ENCODE results near the gene ADGRF5. TPM values are rescaled to one million over a fixed set of nuclear protein-coding genes. Genes with fewer than 3 reads are reported as not detected.
"Not testable (repeated sequence)": the region's sequence is repeated elsewhere in the genome, so short reads cannot be mapped to it uniquely, and the experiment has no call there.

The ADGRF5 gene
- total RNA-seq, 2 experiments from 2014 or later: not detected

GRCh38 chr6:46867411-46867810, 54.3 kb downstream of the ADGRF5 start:
- no peaks in the 10 kb centered on the region for H3K4me1 Mint-ChIP-seq (ENCODE audit: low read depth)
- H3K9me3 Mint-ChIP-seq: no peaks in the 10 kb centered on the region
- CTCF ChIA-PET: interaction anchor here (0.8 kb wide), 1 partner anchor 18 kb away, joined by 3 read pairs; no protein-coding TSS in a partner anchor
- intact Hi-C loops (cut with micrococcal nuclease): no loop called here
- no peak overlapping the region for H3K4me3 Mint-ChIP-seq
- H3K27ac Mint-ChIP-seq: no peak overlapping the region
- no peaks in the 10 kb centered on the region for H3K36me3 Mint-ChIP-seq (ENCODE audit: low read depth)
- peaks cover 16% of the 10 kb centered on the region for H3K27me3 Mint-ChIP-seq (ENCODE audit: low read depth)
- DNase-seq: no peak

- Mint-ChIP-seq H3K4me3 (no peak overlapping the region), H3K27me3 (ENCODE audit: low read depth) (peaks cover 12% of the 10 kb centered on the region), H3K9me3 (no peaks in the 10 kb centered on the region), H3K27ac (no peak overlapping the region), H3K4me1 (ENCODE audit: low read depth) (no peaks in the 10 kb centered on the region), H3K36me3 (ENCODE audit: low read depth) (no peaks in the 10 kb centered on the region)
- CTCF ChIA-PET: no interaction called here
- intact Hi-C loops (cut with micrococcal nuclease): no loop called here
- DNase-seq: no peak
Observed at GRCh38 chr6:46865221-46865620, 56.5 kb downstream of the ADGRF5 start.

GRCh38 chr6:46863791-46864190, 57.9 kb downstream of the ADGRF5 start:
- no peaks in the 10 kb centered on the region for H3K4me1 Mint-ChIP-seq (ENCODE audit: low read depth)
- H3K27ac Mint-ChIP-seq: no peak overlapping the region
- no peaks in the 10 kb centered on the region for H3K36me3 Mint-ChIP-seq (ENCODE audit: low read depth)
- H3K9me3 Mint-ChIP-seq: no peaks in the 10 kb centered on the region
- intact Hi-C loops (cut with micrococcal nuclease): loop anchor here (5.0 kb wide), 1 partner anchor 641 kb away; no protein-coding TSS in a partner anchor
- no peak overlapping the region for H3K4me3 Mint-ChIP-seq
- CTCF ChIA-PET: interaction anchor here (1.0 kb wide), 1 partner anchor 15 kb away, joined by 3 read pairs; no protein-coding TSS in a partner anchor
- DNase-seq: no peak
- peaks cover 13% of the 10 kb centered on the region for H3K27me3 Mint-ChIP-seq (ENCODE audit: low read depth)

- Mint-ChIP-seq H3K27me3 (ENCODE audit: low read depth) (peaks cover 11% of the 10 kb centered on the region), H3K9me3 (no peaks in the 10 kb centered on the region), H3K27ac (no peak overlapping the region), H3K36me3 (ENCODE audit: low read depth) (no peaks in the 10 kb centered on the region), H3K4me3 (no peak overlapping the region), H3K4me1 (ENCODE audit: low read depth) (no peaks in the 10 kb centered on the region)
- DNase-seq: peak; percentile 18
- CTCF ChIA-PET: interaction anchor here (0.6 to 1.1 kb wide), 4 partner anchors 13 to 504 kb away, joined by 3 read pairs; no protein-coding TSS in a partner anchor
- intact Hi-C loops (cut with micrococcal nuclease): loop anchor here (5.0 kb wide), 1 partner anchor 640 kb away; no protein-coding TSS in a partner anchor
Observed at GRCh38 chr6:46862381-46862780, 59.4 kb downstream of the ADGRF5 start.

- not testable (repeated sequence) for H3K9me3 Mint-ChIP-seq; H3K4me1 Mint-ChIP-seq (ENCODE audit: low read depth); H3K27me3 Mint-ChIP-seq (ENCODE audit: low read depth); H3K4me3 Mint-ChIP-seq; H3K27ac Mint-ChIP-seq; H3K36me3 Mint-ChIP-seq (ENCODE audit: low read depth)
- CTCF ChIA-PET: interaction anchor here (0.6 to 0.7 kb wide), 2 partner anchors 95 to 268 kb away, joined by 3 read pairs; no protein-coding TSS in a partner anchor
- peak; percentile 48 for DNase-seq
- intact Hi-C loops (cut with micrococcal nuclease): loop anchor here (2.0 kb wide), 1 partner anchor 437 kb away; no protein-coding TSS in a partner anchor
Observed at GRCh38 chr6:46855966-46856365, 65.8 kb downstream of the ADGRF5 start.

GRCh38 chr6:46851576-46851975, 70.2 kb downstream of the ADGRF5 start:
- H3K27me3 Mint-ChIP-seq (ENCODE audit: low read depth): peaks cover 36% of the 10 kb centered on the region
- CTCF ChIA-PET; H3K9me3 Mint-ChIP-seq; DNase-seq; intact Hi-C loops (cut with micrococcal nuclease); H3K4me3 Mint-ChIP-seq; H3K27ac Mint-ChIP-seq; H3K4me1 Mint-ChIP-seq (ENCODE audit: low read depth); H3K36me3 Mint-ChIP-seq (ENCODE audit: low read depth): not testable (repeated sequence)

GRCh38 chr6:46850792-46851191, 70.9 kb downstream of the ADGRF5 start:
- Mint-ChIP-seq H3K9me3 (no peaks in the 10 kb centered on the region), H3K36me3 (ENCODE audit: low read depth) (no peaks in the 10 kb centered on the region), H3K27ac (no peak overlapping the region), H3K4me3 (no peak overlapping the region), H3K27me3 (ENCODE audit: low read depth) (peaks cover 37% of the 10 kb centered on the region), H3K4me1 (ENCODE audit: low read depth) (peaks cover 4% of the 10 kb centered on the region)
- DNase-seq: no peak
- CTCF ChIA-PET: interaction anchor here (0.9 to 4.4 kb wide), 2 partner anchors 8 to 196 kb away, joined by 3 to 25 read pairs; no protein-coding TSS in a partner anchor
- intact Hi-C loops (cut with micrococcal nuclease): no loop called here

GRCh38 chr6:46849361-46849690, 72.4 kb downstream of the ADGRF5 start:
- H3K36me3 Mint-ChIP-seq (ENCODE audit: low read depth): no peaks in the 10 kb centered on the region
- CTCF ChIA-PET: interaction anchor here (0.6 to 4.4 kb wide), 9 partner anchors 9 to 198 kb away, joined by 3 to 25 read pairs (median 3); partner anchors contain the start of gene PLA2G7
- H3K27ac Mint-ChIP-seq: no peak overlapping the region
- H3K4me3 Mint-ChIP-seq: no peak overlapping the region
- no peaks in the 10 kb centered on the region for H3K9me3 Mint-ChIP-seq
- peaks cover 35% of the 10 kb centered on the region for H3K27me3 Mint-ChIP-seq (ENCODE audit: low read depth)
- peaks cover 4% of the 10 kb centered on the region for H3K4me1 Mint-ChIP-seq (ENCODE audit: low read depth)
- intact Hi-C loops (cut with micrococcal nuclease): loop anchor here (1.0 to 2.0 kb wide), 3 partner anchors 141 to 931 kb away; no protein-coding TSS in a partner anchor
- DNase-seq: no peak

GRCh38 chr6:46848684-46849360, 72.9 kb downstream of the ADGRF5 start:
- Mint-ChIP-seq H3K27ac (no peak overlapping the region), H3K4me1 (ENCODE audit: low read depth) (peaks cover 4% of the 10 kb centered on the region), H3K9me3 (no peaks in the 10 kb centered on the region), H3K36me3 (ENCODE audit: low read depth) (no peaks in the 10 kb centered on the region), H3K4me3 (peak overlapping the region; percentile 32), H3K27me3 (ENCODE audit: low read depth) (peaks cover 30% of the 10 kb centered on the region)
- CTCF ChIA-PET: interaction anchor here (0.6 to 4.4 kb wide), 14 partner anchors 9 to 708 kb away, joined by 3 to 25 read pairs (median 3); partner anchors contain the start of gene PLA2G7
- DNase-seq: peak; percentile 69
- intact Hi-C loops (cut with micrococcal nuclease): loop anchor here (1.0 to 2.0 kb wide), 4 partner anchors 142 to 932 kb away; no protein-coding TSS in a partner anchor

- no peak overlapping the region for H3K4me3 Mint-ChIP-seq
- intact Hi-C loops (cut with micrococcal nuclease): no loop called here
Observed at GRCh38 chr6:46845126-46845525, 76.6 kb downstream of the ADGRF5 start.

GRCh38 chr6:46842252-46842846, 79.4 kb downstream of the ADGRF5 start:
- intact Hi-C loops (cut with micrococcal nuclease); DNase-seq: not testable (repeated sequence)

More at GRCh38 chr6:46845126-46845525, 76.6 kb downstream of the ADGRF5 start:
- no peak for DNase-seq
- CTCF ChIA-PET: no interaction called here
- no peaks in the 10 kb centered on the region for H3K36me3 Mint-ChIP-seq (ENCODE audit: low read depth)
- peaks cover 25% of the 10 kb centered on the region for H3K27me3 Mint-ChIP-seq (ENCODE audit: low read depth)
- peaks cover 4% of the 10 kb centered on the region for H3K4me1 Mint-ChIP-seq (ENCODE audit: low read depth)
- H3K9me3 Mint-ChIP-seq: peaks cover 23% of the 10 kb centered on the region
- no peak overlapping the region for H3K27ac Mint-ChIP-seq

GRCh38 chr6:46838033-46838432, 83.7 kb downstream of the ADGRF5 start:
- CTCF ChIA-PET: no interaction called here
- Mint-ChIP-seq H3K4me1 (ENCODE audit: low read depth) (no peaks in the 10 kb centered on the region), H3K9me3 (peaks cover 21% of the 10 kb centered on the region), H3K27me3 (ENCODE audit: low read depth) (peaks cover 2% of the 10 kb centered on the region), H3K36me3 (ENCODE audit: low read depth) (no peaks in the 10 kb centered on the region), H3K4me3 (no peak overlapping the region), H3K27ac (no peak overlapping the region)
- intact Hi-C loops (cut with micrococcal nuclease): no loop called here
- DNase-seq: no peak

More at GRCh38 chr6:46842252-46842846, 79.4 kb downstream of the ADGRF5 start:
- H3K27me3 Mint-ChIP-seq (ENCODE audit: low read depth); CTCF ChIA-PET; H3K27ac Mint-ChIP-seq; H3K36me3 Mint-ChIP-seq (ENCODE audit: low read depth); H3K4me3 Mint-ChIP-seq; H3K4me1 Mint-ChIP-seq (ENCODE audit: low read depth): not testable (repeated sequence)
- H3K9me3 Mint-ChIP-seq: peaks cover 23% of the 10 kb centered on the region
